H1 (cell line): Measurements from ENCODE around the gene MYPOP. TPM values are rescaled to one million over a fixed set of nuclear protein-coding genes. Genes with fewer than 3 reads are reported as not detected.

Source experiments
- ASH2L ChIP-seq: fragments of 200-600, 300-600 bp; sonication (generic); IDR thresholded peaks from one replicate; pipeline ENCODE4 v1.7.1; 2017; ENCODE audit warnings: low read length
- BACH1 ChIP-seq: IDR thresholded peaks from 2 replicates; pipeline ENCODE4 v1.6.1; 2012; ENCODE audit warnings: low read length, improper control_type of control experiment
- BCL11A ChIP-seq, 2 experiments: IDR thresholded peaks; one replicate each; pipeline ENCODE4 v1.6.1; 2011; ENCODE audit warnings: low read depth in 2 of 2, low read length in 2 of 2, mild to moderate bottlenecking in 2 of 2
- CBX8 ChIP-seq: fragments of 300-800, 300-1000 bp; sonication (generic); IDR thresholded peaks from 2 replicates; pipeline ENCODE4 v1.7.1; 2016; ENCODE audit warnings: low read depth, low read length, borderline replicate concordance
- CEBPB ChIP-seq: IDR thresholded peaks from 2 replicates; pipeline ENCODE4 v1.6.1; 2012; ENCODE audit warnings: low read depth, low read length
- EGR1 ChIP-seq: IDR thresholded peaks from 2 replicates; pipeline ENCODE4 v1.6.1; 2011; ENCODE audit warnings: low read depth, low read length, borderline replicate concordance
- GABPA ChIP-seq: IDR thresholded peaks from 2 replicates; pipeline ENCODE4 v1.6.1; 2011; ENCODE audit warnings: mild to moderate bottlenecking, low read length, moderate library complexity, borderline replicate concordance; ENCODE audit not compliant: insufficient read depth
- GTF2F1 ChIP-seq: IDR thresholded peaks from 2 replicates; pipeline ENCODE4 v1.6.1; 2012; ENCODE audit warnings: low read depth, low read length, improper control_type of control experiment, borderline replicate concordance
- JUN ChIP-seq: IDR thresholded peaks from 2 replicates; pipeline ENCODE4 v1.6.1; 2011; ENCODE audit warnings: low read depth, mild to moderate bottlenecking, improper control_type of control experiment, low read length
- KDM1A ChIP-seq: fragments of 200-600, 300-600 bp; sonication (generic); IDR thresholded peaks from 2 replicates; pipeline ENCODE4 v1.7.1; 2016; ENCODE audit warnings: mild to moderate bottlenecking, low read length, borderline replicate concordance
- MAFK ChIP-seq: IDR thresholded peaks from 2 replicates; pipeline ENCODE4 v1.6.1; 2012; ENCODE audit warnings: low read depth, mild to moderate bottlenecking, improper control_type of control experiment, low read length
- NANOG ChIP-seq: IDR thresholded peaks from 2 replicates; pipeline ENCODE4 v1.6.1; 2011; ENCODE audit warnings: low read length, low read depth, mild to moderate bottlenecking, inconsistent platforms; ENCODE audit not compliant: insufficient read depth, poor library complexity, severe bottlenecking
- POLR2A ChIP-seq, 2 experiments: IDR thresholded peaks; 1 replicate in 1 of 2; 2 replicates in 1 of 2; pipeline ENCODE4 v1.6.1; 2011; ENCODE audit warnings: low read depth in 2 of 2, low read length in 2 of 2, mild to moderate bottlenecking in 2 of 2; ENCODE audit errors: control extremely low read depth in 1 of 2
- POLR2AphosphoS5 ChIP-seq: IDR thresholded peaks from 2 replicates; pipeline ENCODE4 v1.6.1; 2011; ENCODE audit warnings: low read depth, low read length
- RBBP5 ChIP-seq: IDR thresholded peaks from 2 replicates; pipeline ENCODE4 v1.7.1; 2012; ENCODE audit warnings: low read depth, mild to moderate bottlenecking, inconsistent platforms, low read length, moderate library complexity, borderline replicate concordance
- SIN3A ChIP-seq, 2 experiments: IDR thresholded peaks in 1 of 2; conservative IDR thresholded peaks in 1 of 2; 2 replicates each; pipeline ENCODE4 v1.6.1; 2011 to 2012; ENCODE audit warnings: low read length in 2 of 2, improper control_type of control experiment in 1 of 2, low read depth in 1 of 2, mild to moderate bottlenecking in 1 of 2
- SIRT6 ChIP-seq: IDR thresholded peaks from one replicate; pipeline ENCODE4 v1.7.1; 2012; ENCODE audit warnings: low read length, inconsistent platforms
- SP2 ChIP-seq: IDR thresholded peaks from 2 replicates; pipeline ENCODE4 v1.6.1; 2012; ENCODE audit warnings: mild to moderate bottlenecking, low read length, inconsistent platforms
- SP4 ChIP-seq: IDR thresholded peaks from 2 replicates; pipeline ENCODE4 v1.6.1; 2012; ENCODE audit warnings: low read length, inconsistent platforms
- SRF ChIP-seq: IDR thresholded peaks from 2 replicates; pipeline ENCODE4 v1.6.1; 2011; ENCODE audit warnings: mild to moderate bottlenecking, low read depth, low read length, moderate library complexity
- TAF7 ChIP-seq: optimal IDR thresholded peaks from 2 replicates; pipeline ENCODE3; 2011; ENCODE audit warnings: low read depth, mild to moderate bottlenecking, inconsistent platforms, low read length, moderate library complexity, borderline replicate concordance
- YY1 ChIP-seq: IDR thresholded peaks from 2 replicates; pipeline ENCODE4 v1.6.1; 2011; ENCODE audit warnings: low read depth, mild to moderate bottlenecking, low read length
- ZNF274 ChIP-seq: IDR thresholded peaks from 2 replicates; pipeline ENCODE4 v1.7.0; 2012; ENCODE audit warnings: low read length, borderline replicate concordance; ENCODE audit errors: extremely low read depth
- polyA plus RNA-seq, 7 experiments: library from polyadenylated mRNA; depleted of rRNA in 3 of 7; stranded (reverse) in 5 of 7; unstranded in 2 of 7; fragments of >200 nt in 5 of 7; fragments of 200-250 nt in 2 of 7; gene quantifications; 1 replicate in 5 of 7; 2 replicates in 1 of 7; 4 replicates in 1 of 7; pipeline versions ENCODE4 v1.2.1 to v1.2.3, GENCODE V29; 2011 to 2013; ENCODE audit warnings: missing spikeins in 2 of 7, mixed read lengths in 2 of 7
- total RNA-seq: library from RNA; stranded (reverse); fragmentation: NEBNext Ultra II Directional; extraction: Animal tissue kit (Norgen Biotek cat#: 25700); gene quantifications from 2 replicates; pipeline ENCODE4 v1.2.1, GENCODE V29; 2021
- TF ChIP-seq, protein P1 (sequence below): IDR thresholded peaks from 2 replicates; pipeline ENCODE4 v1.6.1; 2012; ENCODE audit warnings: inconsistent platforms
- TF ChIP-seq, protein P2 (sequence below): IDR thresholded peaks from 2 replicates; pipeline ENCODE4 v1.6.1; 2012; ENCODE audit warnings: low read length, inconsistent platforms

MYPOP gene
- total and polyA plus RNA-seq, 2 of the 8 experiments (the other 6 are each of a cell fraction or from before 2014, with no cell fraction given) = 3.2 to 11.1 TPM

- peak; percentile 8 for TF ChIP-seq NANOG
- peak; percentile 51; the same call in 1 of the 2 replicates for TF ChIP-seq YY1
- no peak for TF ChIP-seq EGR1
- TF ChIP-seq POLR2AphosphoS5 = no peak
- no peak for TF ChIP-seq ASH2L
- no peak for TF ChIP-seq GABPA
- TF ChIP-seq SIRT6 = no peak
- peak; percentile 97 for TF ChIP-seq KDM1A
- no peak for TF ChIP-seq CEBPB
- no peak for TF ChIP-seq JUN
- TF ChIP-seq TAF7 = no peak
- TF ChIP-seq, protein P1, sequence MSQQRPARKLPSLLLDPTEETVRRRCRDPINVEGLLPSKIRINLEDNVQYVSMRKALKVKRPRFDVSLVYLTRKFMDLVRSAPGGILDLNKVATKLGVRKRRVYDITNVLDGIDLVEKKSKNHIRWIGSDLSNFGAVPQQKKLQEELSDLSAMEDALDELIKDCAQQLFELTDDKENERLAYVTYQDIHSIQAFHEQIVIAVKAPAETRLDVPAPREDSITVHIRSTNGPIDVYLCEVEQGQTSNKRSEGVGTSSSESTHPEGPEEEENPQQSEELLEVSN = no peak
- TF ChIP-seq SIN3A (conservative IDR thresholded peaks at IDR 0.05 in 1 of 2, IDR thresholded peaks at IDR 0.05 in 1 of 2; ENCODE audit: low read depth in 1 of 2, low read length in 2 of 2) = no peak
- no peak for TF ChIP-seq SP4
- TF ChIP-seq BACH1 = no peak
- no peak for TF ChIP-seq ZNF274
- no peak for TF ChIP-seq RBBP5
- TF ChIP-seq, protein P2, sequence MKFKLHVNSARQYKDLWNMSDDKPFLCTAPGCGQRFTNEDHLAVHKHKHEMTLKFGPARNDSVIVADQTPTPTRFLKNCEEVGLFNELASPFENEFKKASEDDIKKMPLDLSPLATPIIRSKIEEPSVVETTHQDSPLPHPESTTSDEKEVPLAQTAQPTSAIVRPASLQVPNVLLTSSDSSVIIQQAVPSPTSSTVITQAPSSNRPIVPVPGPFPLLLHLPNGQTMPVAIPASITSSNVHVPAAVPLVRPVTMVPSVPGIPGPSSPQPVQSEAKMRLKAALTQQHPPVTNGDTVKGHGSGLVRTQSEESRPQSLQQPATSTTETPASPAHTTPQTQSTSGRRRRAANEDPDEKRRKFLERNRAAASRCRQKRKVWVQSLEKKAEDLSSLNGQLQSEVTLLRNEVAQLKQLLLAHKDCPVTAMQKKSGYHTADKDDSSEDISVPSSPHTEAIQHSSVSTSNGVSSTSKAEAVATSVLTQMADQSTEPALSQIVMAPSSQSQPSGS = no peak
- no peak for TF ChIP-seq BCL11A (IDR thresholded peaks at IDR 0.05; ENCODE audit: low read depth in 2 of 2, low read length in 2 of 2)
- TF ChIP-seq SRF = no peak
- TF ChIP-seq POLR2A (IDR thresholded peaks at IDR 0.05; ENCODE audit: control extremely low read depth in 1 of 2, low read depth in 2 of 2, low read length in 2 of 2) = no peak
- no peak for TF ChIP-seq GTF2F1
- TF ChIP-seq CBX8 = no peak
- TF ChIP-seq MAFK = no peak
- no peak for TF ChIP-seq SP2
Measured at GRCh38 chr19:45922281-45922680, 19.9 kb upstream of the MYPOP start (continued).
